ENCODE data around the gene PRPF6. TPM values are rescaled to one million over a fixed set of nuclear protein-coding genes. Genes with fewer than 3 reads are reported as not detected.

PRPF6 gene
- total RNA-seq, 1 donor from 2014 or later: 62.4 TPM

GRCh38 chr20:64058536-64058935, 77.6 kb downstream of the PRPF6 start:
- no peak for DNase-seq (ENCODE audit: low read depth)
- H3K4me3 ChIP-seq (ENCODE audit: low read depth, low read length): no peak overlapping the region
- TF ChIP-seq CTCF (conservative IDR thresholded peaks at IDR 0.05; ENCODE audit: low read depth, low read length): no peak

- peak overlapping the region; percentile 86 for H3K4me3 ChIP-seq (ENCODE audit: low read depth, low read length)
- DNase-seq (ENCODE audit: low read depth): no peak
- no peak for TF ChIP-seq CTCF (conservative IDR thresholded peaks at IDR 0.05; ENCODE audit: low read depth, low read length)
Observed at GRCh38 chr20:64062276-64062595, 81.3 kb downstream of the PRPF6 start.

DNA sequence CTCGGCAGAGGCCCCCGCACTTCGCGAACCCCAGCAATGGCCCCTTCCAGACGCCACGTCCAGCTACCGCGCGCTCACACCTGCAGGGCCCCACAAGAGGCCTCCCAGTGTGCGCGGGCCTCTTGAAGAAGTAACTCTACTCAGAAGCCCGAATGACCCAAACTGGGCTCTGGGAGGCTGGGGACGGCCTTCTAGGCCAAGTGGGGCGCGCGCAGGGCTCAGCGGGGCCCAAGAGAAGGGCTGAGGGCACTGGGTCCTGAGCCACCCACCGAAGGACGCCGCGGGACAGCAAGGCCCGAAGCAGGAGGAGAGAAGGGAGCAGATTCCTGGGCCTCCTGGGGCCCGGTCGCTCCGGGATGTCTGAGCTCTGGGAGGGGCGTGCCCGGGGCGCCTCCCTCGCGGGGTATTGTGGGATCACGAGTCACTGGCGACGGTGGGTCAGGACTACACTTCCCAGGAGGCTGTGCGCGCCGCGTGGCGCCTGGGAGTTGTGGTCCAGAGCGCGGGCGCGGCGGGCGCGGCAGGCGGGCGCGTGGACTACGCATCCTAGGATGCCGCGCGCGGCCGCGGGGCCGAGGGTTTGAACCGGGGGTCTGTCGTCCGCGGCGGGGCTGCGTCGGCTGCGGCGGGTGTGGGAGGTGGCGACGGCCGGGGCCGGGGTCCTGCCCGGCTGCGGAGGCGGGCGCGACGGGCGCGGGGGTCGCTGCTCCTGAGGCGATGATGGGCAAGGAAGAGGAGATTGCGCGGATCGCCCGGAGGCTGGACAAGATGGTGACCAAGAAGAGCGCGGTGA, 81.9 kb downstream of the PRPF6 start, which contains the start of gene TCEA2:
TSS of gene TCEA2 (plus strand) at position 603 of the 793 bp plus-strand sequence. CDS start at position 718, 115 bp downstream.
- no peak for TF ChIP-seq CTCF (conservative IDR thresholded peaks at IDR 0.05; ENCODE audit: low read depth, low read length)
- H3K4me3 ChIP-seq (ENCODE audit: low read depth, low read length): peak within 1 kb of the TSS; percentile 86
- DNase-seq (ENCODE audit: low read depth): peak; percentile 55

- DNase-seq (ENCODE audit: low read depth): no peak
- TF ChIP-seq CTCF (conservative IDR thresholded peaks at IDR 0.05; ENCODE audit: low read depth, low read length): no peak
- peak overlapping the region; percentile 86 for H3K4me3 ChIP-seq (ENCODE audit: low read depth, low read length)
Observed at GRCh38 chr20:64063389-64064144, 82.6 kb downstream of the PRPF6 start.

DNA sequence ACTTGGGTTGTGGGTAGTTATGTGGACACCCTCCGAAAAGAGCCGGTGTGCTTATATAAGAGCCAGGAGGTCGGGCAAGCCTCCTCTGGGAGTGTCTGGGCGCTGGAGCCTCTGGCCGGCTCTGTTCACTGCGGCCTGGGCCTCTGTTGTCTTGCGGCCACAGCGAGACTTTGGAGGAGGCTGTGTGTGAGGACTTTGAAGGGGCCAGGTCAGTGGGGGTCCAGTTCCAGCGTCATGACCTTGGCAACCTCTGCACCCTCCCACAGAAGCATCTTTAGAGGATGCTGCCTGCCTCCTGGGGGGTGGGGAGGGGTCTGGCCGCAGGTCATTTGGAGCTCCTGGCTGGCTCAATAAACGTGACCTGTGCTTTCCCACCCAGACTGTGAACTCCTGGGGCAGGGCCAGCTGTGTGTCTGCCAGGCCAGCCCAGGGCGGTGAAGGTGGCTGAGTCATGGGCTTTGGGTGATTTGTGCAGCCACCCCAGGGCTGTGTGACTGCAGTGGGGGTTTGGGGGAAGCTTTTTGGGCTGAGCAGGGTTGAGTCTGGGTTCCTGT, 83.3 kb downstream of the PRPF6 start:
- DNase-seq (ENCODE audit: low read depth): no peak
- peak overlapping the region; percentile 86 for H3K4me3 ChIP-seq (ENCODE audit: low read depth, low read length)
- no peak for TF ChIP-seq CTCF (conservative IDR thresholded peaks at IDR 0.05; ENCODE audit: low read depth, low read length)

DNA sequence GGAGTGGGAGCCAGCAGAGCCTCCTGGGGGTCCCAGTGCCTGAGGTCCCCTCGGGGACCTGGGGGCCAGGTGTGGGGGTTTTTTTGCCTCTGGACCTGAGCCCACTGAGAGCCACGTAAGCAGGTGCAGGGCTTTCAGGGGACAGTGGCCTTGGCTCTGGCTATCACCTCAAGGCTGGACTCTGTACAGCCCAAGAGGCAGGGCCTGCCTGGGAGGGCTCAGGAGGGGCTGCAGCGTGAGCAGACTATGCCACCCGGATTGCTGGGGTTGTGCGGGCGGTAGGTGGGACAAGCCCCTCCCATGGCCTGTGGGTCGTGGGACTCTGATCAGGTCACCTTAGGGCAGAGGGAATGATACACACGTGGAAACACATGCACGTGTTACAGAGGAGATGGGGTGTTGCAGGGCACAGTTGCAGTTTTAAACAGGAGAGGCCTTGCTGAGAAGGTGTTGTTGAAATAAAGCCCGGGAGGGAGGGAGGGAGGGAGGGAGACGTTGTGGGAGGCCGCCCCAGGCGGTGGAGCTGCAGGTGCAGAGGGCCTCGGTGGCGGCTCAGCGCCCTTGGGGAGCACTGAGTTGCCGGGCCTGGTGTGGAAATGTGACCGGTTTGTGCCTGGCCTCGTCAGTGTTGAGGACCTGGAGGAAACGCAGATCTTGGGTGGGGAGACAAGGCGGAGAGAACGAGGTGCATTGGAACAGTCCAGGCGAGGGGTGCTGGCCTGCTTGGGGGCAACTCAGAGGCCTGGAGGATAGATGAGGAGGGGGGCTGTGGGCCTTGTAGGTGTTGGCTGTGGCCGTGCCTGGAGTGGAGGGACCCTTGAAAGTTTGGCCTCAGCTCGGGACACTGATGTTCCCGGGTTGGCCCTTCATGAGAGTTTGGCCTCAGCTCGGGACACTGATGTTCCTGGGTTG, 84.4 kb downstream of the PRPF6 start:
- no peak overlapping the region for H3K4me3 ChIP-seq (ENCODE audit: low read depth, low read length)
- no peak for DNase-seq (ENCODE audit: low read depth)
- TF ChIP-seq CTCF (conservative IDR thresholded peaks at IDR 0.05; ENCODE audit: low read depth, low read length): no peak

Measured in epithelial cell of proximal tubule (primary cell).